CD4-positive, alpha-beta T cell treated with Interleukin-15 for 4 hours (primary cell): ENCODE measurements around the gene HGFAC.
"Not testable (repeated sequence)": the region's sequence is repeated elsewhere in the genome, so short reads cannot be mapped to it uniquely, and the experiment has no call there.

Experiments used
- DNase-seq: peaks from one replicate; pipeline ENCODE4 v3.0.0-alpha.2; 2020; ENCODE audit warnings: low spot score

Gene HGFAC

DNA sequence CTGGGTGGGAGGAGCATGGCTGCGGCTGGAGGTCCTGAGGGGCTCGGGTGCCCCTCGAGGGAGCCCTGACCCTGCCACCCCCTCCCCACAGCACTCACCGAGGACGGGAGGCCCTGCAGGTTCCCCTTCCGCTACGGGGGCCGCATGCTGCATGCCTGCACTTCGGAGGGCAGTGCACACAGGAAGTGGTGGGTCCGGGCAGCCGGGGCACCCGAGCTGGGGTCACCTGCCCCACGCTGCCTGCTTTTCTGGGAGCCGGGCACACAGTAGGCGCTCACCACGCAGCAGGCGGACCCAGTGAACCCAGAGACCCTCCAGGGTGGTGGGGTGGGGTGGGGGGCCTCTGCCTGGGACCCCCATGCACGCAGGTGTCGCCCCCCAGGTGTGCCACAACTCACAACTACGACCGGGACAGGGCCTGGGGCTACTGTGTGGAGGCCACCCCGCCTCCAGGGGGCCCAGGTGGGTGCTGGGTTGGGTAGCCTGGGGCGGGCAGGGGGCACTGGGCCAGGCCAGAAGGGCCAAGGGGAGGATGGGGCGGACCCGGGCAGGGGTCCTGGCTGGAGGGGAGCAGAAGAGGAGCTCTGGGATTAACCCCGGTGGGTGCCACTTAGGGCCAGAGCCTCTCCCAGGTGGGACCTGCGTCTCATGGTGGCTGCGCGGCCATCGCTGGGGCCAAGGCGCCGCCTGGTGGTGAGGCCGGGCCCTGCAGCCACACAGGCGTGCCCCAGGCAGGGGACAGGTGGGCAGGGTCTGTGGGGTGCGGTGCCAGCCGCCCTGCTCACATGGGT lies 1.4 kb downstream of the HGFAC start:
- peak; percentile 51 for DNase-seq

DNA sequence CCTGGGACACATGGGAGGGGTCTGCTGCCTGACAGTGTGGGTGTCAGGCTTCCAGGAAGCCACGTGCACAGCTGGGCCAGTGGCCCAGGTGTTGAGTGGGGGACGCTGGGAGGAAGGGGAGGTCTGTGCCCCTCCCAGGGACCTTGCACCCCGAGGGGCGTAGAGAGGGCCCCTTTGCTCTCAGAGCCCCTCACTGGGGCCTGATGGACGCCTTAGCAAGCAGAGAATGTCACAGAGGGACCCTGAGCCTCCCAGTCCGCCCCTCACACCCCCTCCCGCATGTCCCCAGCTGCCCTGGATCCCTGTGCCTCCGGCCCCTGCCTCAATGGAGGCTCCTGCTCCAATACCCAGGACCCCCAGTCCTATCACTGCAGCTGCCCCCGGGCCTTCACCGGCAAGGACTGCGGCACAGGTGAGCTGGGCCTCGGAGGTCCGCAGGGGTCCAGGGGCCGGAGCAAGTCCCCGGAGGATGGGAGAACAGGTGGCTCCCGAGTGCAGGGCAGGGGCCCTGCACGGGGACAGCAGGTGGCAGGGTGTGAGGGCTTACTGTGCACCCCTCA lies 2.1 kb downstream of the HGFAC start:
- DNase-seq: no peak

DNA sequence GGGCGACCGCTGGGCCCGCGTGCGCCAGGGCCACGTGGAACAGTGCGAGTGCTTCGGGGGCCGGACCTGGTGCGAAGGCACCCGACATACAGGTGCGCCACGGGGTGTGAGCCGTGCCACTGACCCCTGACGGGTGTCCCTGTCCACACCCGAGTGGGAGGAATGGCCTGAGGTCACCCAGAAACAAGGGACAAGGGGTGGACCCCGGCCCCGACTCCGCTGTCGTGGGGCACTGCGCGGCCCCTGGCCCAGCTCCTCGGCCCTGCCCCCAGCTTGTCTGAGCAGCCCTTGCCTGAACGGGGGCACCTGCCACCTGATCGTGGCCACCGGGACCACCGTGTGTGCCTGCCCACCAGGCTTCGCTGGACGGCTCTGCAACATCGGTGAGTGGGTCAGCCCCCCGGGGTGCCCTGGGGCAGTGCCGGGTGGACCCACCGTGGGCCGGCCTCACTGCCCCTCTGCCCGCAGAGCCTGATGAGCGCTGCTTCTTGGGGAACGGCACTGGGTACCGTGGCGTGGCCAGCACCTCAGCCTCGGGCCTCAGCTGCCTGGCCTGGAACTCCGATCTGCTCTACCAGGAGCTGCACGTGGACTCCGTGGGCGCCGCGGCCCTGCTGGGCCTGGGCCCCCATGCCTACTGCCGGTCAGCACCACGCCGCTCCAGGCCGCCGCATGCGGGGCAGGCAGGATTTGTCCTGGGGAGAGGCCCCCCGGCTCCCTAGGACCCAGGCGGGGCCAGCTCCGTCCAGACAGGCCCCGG lies 2.8 kb downstream of the HGFAC start:
- DNase-seq: no peak

DNA sequence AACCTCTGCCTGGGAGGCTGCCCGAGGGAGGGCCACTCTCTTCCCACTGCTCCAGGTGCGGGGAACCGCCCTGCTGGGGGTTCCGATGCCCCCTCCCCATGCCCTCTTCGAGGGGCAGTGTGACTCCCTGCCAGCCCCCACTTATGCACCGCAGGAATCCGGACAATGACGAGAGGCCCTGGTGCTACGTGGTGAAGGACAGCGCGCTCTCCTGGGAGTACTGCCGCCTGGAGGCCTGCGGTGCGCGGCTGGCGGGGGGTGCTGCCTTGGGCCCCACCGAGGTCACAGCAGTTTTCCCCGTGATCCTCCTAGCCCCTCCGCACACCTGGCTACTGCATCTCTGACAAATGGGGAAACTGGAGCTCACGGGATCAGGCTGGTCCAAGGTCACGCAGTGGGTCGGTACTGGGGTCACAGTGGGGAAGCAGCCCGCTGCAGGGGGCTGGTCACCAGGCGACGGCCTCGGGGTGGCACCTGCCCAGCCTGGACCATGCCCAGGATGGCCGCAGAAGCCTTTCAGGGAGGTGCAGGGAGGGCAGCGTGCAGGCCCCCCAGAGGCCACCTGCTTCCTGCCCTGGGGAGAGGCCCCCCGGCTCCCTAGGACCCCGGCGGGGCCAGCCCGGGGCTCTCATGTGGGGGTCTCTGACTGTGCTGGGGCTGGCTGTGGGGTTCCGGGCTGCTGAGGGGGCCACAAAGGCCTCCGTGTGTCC lies 3.5 kb downstream of the HGFAC start:
- DNase-seq: no peak

DNA sequence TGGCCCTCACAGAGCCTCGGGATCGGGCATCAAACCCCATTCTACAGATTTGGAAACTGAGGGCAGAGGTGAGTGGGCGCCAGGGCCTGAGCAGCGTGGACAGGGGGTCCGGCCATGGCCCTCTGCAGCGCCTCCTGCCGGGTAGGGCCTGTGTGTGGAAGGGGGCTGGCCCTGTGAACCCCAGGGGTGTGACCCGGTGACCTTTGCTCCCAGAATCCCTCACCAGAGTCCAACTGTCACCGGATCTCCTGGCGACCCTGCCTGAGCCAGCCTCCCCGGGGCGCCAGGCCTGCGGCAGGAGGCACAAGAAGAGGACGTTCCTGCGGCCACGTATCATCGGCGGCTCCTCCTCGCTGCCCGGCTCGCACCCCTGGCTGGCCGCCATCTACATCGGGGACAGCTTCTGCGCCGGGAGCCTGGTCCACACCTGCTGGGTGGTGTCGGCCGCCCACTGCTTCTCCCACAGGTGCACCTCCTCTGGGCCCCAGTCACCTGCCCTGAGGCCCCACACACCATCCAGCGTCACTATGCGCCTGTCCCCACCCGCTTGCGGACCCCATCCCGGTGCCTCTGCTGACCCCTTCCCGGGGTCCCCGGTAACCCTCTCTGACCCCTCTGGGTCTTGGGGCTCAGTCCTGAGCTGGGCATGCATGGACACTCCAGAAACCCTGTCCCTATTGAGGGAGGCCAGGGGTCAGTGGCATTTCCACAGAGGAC lies 4.2 kb downstream of the HGFAC start:
- DNase-seq: no peak

DNA sequence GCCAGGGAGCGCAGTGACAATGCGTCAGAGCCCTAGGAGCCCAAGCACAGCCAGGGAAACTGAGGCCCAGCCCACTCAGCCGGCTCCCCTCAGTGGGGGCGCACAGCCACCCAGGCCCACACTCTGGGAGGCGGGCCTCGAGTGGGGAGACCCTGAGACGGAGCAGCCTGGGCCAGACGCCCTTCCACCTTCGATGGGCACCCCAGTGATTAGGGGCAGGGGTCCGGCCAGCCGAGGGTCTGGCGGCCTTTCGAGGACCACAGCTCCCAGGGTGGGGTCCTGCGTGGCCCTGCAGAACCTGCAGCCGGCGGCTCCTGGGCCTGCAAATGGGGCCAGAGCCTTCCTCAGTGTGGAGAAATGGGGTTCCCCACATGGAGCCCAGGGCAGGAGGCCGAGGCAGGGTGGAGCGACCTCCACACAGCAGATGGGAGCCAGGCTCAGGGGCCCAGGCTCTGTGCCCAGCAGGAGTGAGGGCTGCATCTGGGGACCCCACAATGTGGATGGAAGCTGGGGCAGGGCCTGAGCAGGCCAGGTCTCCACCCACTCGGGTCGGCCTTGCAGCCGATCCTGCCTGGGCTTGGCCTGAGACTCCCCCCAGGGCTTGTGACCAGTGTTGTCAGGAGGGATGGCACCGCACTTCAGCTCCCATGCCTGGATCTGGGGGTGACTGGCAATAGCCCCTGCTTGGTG lies 5.0 kb downstream of the HGFAC start:
- no peak for DNase-seq

DNA sequence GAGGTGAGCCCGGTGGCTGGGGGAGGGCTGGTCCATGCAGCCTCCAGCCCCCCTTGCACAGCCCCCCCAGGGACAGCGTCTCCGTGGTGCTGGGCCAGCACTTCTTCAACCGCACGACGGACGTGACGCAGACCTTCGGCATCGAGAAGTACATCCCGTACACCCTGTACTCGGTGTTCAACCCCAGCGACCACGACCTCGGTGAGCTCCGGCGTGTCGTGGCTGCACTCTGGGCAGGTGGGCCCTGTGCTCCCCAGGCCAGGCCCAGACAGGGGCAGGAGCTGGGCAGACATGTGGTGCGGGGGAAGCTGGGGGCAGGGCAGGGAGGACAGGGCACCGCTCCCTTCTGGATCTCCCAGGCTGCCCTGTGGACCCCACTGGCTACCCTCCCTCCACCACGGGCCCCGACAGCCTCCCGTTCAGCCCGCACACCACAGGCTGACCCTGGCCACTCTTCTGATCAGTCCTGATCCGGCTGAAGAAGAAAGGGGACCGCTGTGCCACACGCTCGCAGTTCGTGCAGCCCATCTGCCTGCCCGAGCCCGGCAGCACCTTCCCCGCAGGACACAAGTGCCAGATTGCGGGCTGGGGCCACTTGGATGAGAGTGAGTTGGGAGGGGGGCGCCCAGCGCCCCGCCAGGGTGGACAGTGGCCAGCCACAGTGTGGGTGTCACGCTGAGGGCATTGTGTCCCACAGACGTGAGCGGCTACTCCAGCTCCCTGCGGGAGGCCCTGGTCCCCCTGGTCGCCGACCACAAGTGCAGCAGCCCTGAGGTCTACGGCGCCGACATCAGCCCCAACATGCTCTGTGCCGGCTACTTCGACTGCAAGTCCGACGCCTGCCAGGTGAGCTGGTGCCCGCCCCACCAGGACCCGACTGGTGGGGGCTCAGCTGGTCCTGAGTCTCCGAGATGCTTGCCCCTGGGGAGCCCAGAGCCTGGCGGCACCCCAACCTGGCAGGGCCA lies 5.9 kb downstream of the HGFAC start:
- DNase-seq: no peak

DNA sequence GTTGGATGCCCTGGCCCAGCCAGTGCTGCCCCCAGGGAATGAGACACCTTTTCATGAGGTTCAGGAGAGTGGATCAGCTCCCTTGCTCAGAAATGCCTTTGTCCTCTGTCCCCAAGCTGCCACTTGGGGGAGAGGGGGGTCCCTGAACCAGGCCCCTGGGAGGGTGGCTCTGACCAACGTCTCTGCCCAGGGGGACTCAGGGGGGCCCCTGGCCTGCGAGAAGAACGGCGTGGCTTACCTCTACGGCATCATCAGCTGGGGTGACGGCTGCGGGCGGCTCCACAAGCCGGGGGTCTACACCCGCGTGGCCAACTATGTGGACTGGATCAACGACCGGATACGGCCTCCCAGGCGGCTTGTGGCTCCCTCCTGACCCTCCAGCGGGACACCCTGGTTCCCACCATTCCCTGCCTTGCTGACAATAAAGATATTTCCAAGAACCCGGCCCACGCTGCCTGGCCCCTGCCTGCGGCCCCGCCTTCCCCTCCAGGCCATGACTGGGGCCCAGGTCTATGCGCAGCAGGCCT lies 7.3 kb downstream of the HGFAC start:
- no peak for DNase-seq

DNA sequence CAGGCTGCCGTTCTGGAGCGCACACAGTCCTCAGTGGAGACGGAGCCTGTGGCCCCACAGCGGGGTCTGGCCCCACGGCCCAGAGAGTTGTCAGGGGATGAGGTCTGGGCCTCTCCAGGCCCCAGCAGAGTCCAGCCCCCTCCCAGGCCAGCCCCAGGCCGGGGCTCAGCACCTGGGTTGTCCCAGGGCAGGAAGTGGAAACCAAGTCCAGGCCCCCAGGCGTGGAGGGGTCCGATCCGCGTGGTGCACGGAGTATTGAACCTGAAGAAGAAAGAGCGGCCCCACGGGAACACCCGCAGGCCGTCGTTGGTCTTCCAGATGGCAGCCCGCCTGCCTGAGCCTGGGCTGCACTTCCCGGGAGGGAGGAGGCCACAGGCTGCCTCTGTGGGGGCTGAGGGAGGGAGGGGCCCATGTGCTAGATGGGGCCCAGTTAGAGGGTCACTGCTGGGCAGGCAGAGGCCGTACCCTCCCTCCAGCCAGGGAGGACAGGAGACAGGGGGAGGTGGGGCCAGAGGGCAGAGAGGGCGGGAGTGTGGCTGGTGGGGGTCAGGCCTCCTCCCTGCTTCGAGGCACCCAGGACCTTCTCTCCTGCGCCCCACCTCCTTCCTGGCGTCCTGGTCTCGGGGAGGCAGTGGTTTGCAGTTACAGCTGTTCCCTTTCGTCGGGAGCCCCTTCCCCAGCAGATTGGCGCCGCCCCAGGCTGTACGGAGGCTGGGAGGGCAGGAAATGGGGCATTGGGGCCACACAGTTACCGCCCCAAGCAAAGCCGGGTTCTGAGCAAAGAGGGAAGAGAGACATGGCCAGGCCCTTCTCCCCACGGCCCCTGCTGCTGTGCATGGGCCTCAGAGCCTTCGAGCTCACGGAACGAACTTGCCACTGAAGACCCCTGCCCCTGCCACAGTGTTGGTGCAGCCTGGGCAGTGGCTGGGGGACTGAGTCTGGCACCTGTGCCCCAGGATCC lies 8.1 kb downstream of the HGFAC start:
- no peak for DNase-seq

DNA sequence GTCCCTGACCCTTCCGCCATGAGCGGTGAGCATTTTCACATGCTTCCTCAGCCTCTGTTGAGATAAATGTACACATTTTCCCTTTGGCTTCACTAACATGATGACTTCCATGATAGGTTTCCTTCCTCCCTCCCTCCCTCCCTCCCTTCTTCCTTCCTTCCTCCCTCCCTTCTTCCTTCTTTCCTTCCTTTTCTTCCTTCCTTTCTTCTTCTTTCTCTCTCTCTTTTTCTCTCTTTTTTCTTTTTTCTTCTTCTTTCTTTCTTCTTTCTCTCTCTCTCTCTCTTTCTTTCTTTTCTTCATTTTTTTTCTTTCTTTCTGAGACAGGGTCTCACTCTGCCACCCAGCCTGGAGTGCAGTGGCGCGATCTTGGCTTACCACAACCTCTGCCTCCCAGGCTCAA lies 8.9 kb downstream of the HGFAC start:
- DNase-seq: no peak

DNA sequence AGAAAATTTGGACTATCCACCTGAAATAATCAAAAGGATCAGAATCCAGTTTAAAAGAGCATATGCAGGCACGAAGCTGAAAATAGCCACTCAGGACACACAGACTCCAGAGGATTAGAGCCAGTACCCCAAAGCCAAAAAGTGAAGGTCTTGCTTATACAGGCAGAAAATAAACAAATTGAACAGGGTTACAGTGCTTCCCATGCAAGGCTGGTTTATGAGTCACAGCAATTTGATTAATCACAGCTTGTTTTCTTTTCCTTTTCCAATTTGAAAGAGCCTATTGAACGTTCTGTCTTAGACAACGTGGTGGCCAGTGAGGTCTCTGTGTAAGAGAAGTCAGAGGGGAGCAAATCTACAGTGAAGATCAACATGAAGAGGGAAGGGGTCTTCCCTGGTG lies 10.2 kb downstream of the HGFAC start:
- DNase-seq: no peak

DNA sequence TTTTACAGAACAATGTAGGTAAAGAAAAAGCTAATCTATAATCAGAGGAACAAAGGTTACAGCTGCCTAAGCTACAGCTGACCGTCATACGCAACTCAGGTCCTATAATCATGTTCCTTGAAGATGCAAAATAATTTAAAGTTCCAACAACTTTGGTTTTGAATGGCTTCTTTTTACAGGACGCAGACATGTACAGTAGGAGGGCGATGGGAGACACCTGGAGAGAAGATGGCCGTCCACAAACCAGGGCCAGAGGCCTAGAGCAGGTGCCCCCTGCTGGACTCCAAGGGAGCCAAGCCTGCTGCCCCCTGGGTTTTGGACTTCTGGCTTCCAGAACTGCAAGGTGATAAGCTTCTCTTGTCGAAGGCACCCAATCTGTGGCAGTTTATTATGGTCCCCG lies 10.6 kb downstream of the HGFAC start:
- DNase-seq: no peak

DNA sequence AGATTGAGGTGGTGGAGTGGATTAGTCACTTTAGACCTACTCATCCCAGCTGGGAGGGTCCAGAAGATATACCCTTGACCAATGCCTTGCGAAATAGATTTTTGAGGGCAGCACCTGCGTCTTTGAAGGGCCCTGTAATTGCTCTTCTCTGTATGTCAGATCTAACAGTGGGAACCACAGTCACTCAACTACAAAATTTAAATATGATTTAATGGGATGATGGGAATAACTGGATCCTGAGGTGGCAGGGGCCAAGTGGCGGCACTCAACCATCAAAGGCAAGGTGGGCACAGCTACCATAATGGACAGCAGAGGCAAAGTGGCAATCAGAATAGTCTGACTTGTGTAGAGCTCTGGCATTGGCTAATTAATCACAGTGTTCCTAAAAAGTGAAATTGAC lies 13.8 kb downstream of the HGFAC start:
- DNase-seq: not testable (repeated sequence)

DNA sequence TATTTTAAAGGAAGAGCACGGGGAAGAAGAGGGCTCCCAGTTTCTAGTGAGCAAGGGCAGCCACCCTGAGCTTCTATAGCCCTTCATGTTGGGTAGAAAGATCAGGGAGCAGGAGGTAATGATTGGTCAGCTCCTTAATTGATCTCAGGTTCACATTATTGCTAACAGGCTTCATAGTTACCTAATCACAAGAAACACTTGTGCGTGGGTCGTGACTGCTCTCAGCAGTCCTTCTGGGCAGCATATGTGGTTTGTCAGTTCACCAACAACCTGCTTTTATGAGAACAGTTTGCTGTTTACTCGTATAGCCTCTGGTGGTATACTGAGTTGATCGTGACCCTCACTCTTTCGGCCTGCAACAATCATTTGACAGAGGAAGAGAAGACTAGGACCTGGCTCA lies 16.6 kb downstream of the HGFAC start:
- DNase-seq: no peak

DNA sequence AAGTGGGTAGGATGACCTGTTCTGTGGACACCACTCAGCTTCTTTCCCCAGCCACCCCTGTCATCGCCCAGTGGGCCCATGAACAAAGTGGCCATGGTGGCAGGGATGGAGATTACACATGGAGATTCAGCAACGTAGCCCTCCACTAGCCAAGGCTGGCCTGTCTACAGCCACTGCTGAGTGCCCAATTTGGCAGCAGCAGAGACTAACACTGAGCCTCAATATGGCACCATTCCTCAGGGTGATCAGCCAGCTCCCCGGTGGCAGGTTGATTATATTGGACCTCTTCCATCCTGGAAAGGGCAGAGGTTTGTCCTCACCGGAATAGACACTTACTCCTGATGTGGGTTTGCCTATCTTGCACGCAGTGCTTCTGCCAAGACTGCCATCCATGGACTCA lies 17.4 kb downstream of the HGFAC start:
- not testable (repeated sequence) for DNase-seq

DNA sequence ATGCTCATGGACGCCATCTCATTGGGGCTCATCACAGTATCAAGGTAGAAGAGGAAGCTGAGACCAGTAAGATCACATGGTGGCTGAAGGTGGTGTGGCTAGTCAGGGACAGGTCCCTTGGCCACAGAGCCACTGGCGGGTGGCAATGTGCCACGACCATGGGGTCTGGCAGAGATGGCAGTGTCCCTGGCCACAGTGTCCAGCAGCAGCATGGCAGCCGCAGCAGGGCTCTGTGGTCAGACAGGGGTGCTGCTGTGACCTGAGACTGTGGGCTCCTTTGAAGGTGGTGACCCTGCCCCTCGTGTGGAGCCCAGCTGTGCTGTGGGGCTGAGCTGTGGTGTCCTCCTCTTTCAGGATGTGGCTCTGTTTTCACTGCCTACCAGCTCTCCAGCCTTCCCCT lies 19.2 kb downstream of the HGFAC start:
- DNase-seq: no peak

DNA sequence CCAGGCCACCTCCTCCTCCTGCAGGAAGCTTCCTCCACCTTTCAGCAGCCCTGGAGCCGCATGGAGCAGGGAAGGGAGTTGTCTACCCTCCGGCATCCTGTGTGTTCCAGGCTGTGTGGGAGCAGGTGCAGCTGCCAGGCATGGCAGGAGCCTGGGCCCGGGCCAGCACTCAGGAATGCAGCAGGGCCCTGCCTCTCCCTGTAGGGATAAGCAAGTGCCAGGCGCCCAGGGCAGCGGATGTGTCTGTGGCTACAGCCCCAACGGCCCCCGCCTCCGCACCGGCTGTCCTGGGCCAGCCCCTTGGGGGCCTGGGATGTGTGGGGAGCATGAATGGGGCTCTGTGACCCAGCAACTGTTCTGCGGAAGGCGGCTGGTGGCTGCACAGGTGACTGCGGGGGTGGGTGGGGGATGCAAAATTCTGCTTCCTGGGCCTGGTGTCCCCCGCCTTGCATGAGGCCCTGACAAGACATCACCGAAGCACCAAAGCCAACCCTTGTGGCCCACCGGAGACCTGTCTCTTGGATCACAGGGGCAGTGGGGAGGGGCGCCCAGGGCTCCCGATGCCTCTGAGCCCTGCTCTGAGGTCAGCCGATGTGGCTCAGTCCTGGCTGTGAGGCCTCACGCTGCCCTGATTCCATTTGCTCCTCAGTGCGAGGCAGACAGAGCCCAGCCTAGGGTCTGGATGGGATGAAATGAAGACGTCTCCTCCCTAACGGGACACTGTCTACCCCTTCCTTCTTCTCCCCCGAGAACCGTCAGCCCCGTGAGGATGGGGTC lies 19.9 kb downstream of the HGFAC start:
- DNase-seq: no peak

DNA sequence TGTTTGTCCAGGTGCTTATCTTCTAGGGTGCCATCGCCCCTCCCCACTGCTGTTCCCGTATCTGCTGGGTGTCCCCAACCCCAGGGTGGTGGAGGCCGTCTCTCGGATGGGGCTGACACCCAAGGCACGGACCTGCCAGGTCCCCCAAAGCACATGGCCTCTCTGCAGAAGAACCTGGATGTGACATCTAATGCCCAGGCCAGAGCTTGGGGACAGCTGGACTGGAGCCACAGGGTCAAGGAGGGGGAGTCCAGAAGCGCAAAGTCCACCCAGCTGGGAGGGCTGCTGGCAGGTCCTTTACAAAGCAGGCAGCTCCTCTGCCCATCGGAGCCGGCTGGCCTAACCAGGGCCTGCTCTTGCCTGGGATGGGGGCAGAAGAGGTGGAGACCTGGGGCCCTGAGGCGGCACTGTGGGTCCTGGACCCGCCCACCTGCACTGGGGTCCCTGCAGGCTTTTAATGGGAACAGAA lies 20.6 kb downstream of the HGFAC start:
- DNase-seq: no peak
